Naive thymus-derived CD4-positive, alpha-beta T cell (primary cell): ENCODE data around the gene PDS5A. TPM values are rescaled to one million over a fixed set of nuclear protein-coding genes. Genes with fewer than 3 reads are reported as not detected.
A peak's percentile ranks its signal among the peaks of the same experiment; 100 is the strongest.
"Not testable (repeated sequence)": the region's sequence is repeated elsewhere in the genome, so short reads cannot be mapped to it uniquely, and the experiment has no call there.

Experiments
- ATAC-seq: fragments of 150-1000 bp; cut with Tn5 transposase; 2 replicates; pipeline ENCODE4 v1.10.0; 2021; ENCODE audit warnings: mild to moderate bottlenecking, moderate library complexity
- CTCF ChIA-PET: fragments of 350-600 bp; sonication (Branson Sonifier 250); formaldehyde crosslinking; loops from one replicate; lab custom pipeline; 2021; ENCODE audit warnings: antibody characterized with exemption; lab: Charles Lee
- POLR2A ChIA-PET: fragments of 350-600 bp; sonication (Branson Sonifier 250); formaldehyde crosslinking; loops from one replicate; lab custom pipeline; 2021; ENCODE audit warnings: antibody characterized with exemption, inconsistent platforms; lab: Charles Lee
- DNase-seq, 9 donors: peaks; one replicate each; pipeline versions ENCODE4 v3.0.0 to v3.0.0-alpha.2; 2020 to 2022; ENCODE audit warnings: mixed read lengths in 1 of 9
- H3K27ac ChIP-seq: one replicate; pipeline ENCODE4 v1.7.0; 2013; ENCODE audit warnings: mild to moderate bottlenecking, low read depth, low read length, moderate library complexity
- H3K27me3 ChIP-seq, 2 donors: one replicate each; pipeline ENCODE4 v1.7.0; 2013; ENCODE audit warnings: low read length in 2 of 2, mild to moderate bottlenecking in 2 of 2, moderate library complexity in 2 of 2; ENCODE audit not compliant: control insufficient read depth in 2 of 2, insufficient read depth in 2 of 2
- H3K36me3 ChIP-seq, 3 experiments: 1 replicate in 2 of 3; 2 replicates in 1 of 3; pipeline ENCODE4 v1.7.0; 2013; ENCODE audit warnings: low read length in 3 of 3, mild to moderate bottlenecking in 3 of 3, moderate library complexity in 1 of 3; ENCODE audit not compliant: insufficient read depth in 3 of 3, control insufficient read depth in 2 of 3
- H3K4me1 ChIP-seq, 2 donors: one replicate each; pipeline ENCODE4 v1.7.0; 2013; ENCODE audit warnings: low read length in 2 of 2, mild to moderate bottlenecking in 2 of 2, moderate library complexity in 1 of 2; ENCODE audit not compliant: control insufficient read depth in 2 of 2, insufficient read depth in 2 of 2
- H3K4me3 ChIP-seq: 2 replicates; pipeline ENCODE4 v1.7.0; 2013; ENCODE audit warnings: mild to moderate bottlenecking, low read length
- H3K9me3 ChIP-seq, 3 experiments: 1 replicate in 2 of 3; 2 replicates in 1 of 3; pipeline ENCODE4 v1.7.0; 2013; ENCODE audit warnings: low read length in 3 of 3; ENCODE audit not compliant: control insufficient read depth in 2 of 3
- H3K27ac Mint-ChIP-seq, 9 donors: one replicate each; pipeline ENCODE4 v1.8.0; 2020 to 2022; ENCODE audit warnings: mixed read lengths in 9 of 9, mild to moderate bottlenecking in 8 of 9, moderate library complexity in 5 of 9, inconsistent platforms in 2 of 9
- H3K27me3 Mint-ChIP-seq, 5 donors: one replicate each; pipeline ENCODE4 v1.8.0; 2021 to 2022; ENCODE audit warnings: mixed read lengths in 5 of 5, mild to moderate bottlenecking in 1 of 5
- H3K36me3 Mint-ChIP-seq, 5 donors: one replicate each; pipeline ENCODE4 v1.8.0; 2020 to 2022; ENCODE audit warnings: mixed read lengths in 5 of 5, mild to moderate bottlenecking in 3 of 5, inconsistent platforms in 1 of 5
- H3K4me1 Mint-ChIP-seq, 7 donors: one replicate each; pipeline ENCODE4 v1.8.0; 2020 to 2022; ENCODE audit warnings: mixed read lengths in 7 of 7, mild to moderate bottlenecking in 3 of 7, inconsistent platforms in 1 of 7
- H3K4me3 Mint-ChIP-seq, 10 donors: one replicate each; pipeline ENCODE4 v1.8.0; 2020 to 2022; ENCODE audit warnings: mild to moderate bottlenecking in 10 of 10, mixed read lengths in 10 of 10, moderate library complexity in 6 of 10, inconsistent platforms in 2 of 10
- H3K9me3 Mint-ChIP-seq, 11 donors: one replicate each; pipeline ENCODE4 v1.8.0; 2020 to 2022; ENCODE audit warnings: mixed read lengths in 11 of 11, mild to moderate bottlenecking in 4 of 11, inconsistent platforms in 1 of 11, moderate library complexity in 1 of 11
- intact Hi-C, 2 donors: fragments of 100-400 bp; cut with micrococcal nuclease; formaldehyde crosslinking; loops; one replicate each; pipeline ENCODE4 v1.15.1; 2023
- polyA plus RNA-seq, 2 donors: library from polyadenylated mRNA; unstranded; fragments of 300-500 nt; fragmentation: Illumina TruSeq; gene quantifications; one replicate each; pipeline ENCODE4 v1.2.3, GENCODE V29; 2021
- total RNA-seq, 6 experiments: library from RNA in 5 of 6; stranded (reverse) in 5 of 6; gene quantifications; 1 replicate in 5 of 6; 2 replicates in 1 of 6; pipeline ENCODE4 v1.2.3 and lab custom pipeline; 2021 to 2026

Gene PDS5A
- total and polyA plus RNA-seq, 7 experiments from 2014 or later: 42.8 to 102 (median 96.2) TPM

DNA sequence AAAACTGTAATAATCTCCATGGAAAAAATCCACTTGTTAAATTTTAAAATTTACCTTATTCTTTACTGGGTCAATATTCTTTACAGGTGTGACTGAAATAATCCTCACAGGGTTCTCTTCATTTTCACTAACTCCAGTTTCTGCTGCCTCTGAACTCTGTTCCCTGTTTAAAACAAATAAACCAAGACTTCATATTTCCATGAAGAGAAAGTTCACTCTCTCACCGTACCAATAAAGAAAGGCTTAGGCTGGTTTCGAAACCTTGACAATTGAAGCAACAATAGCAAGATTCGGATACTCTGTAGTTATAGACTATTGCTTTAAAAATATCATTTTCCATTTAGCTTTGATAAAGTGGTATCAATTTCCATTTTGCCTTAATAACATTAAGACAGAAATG is 135.8 kb downstream of the PDS5A start:
- Mint-ChIP-seq H3K27ac (no peak overlapping the region), H3K9me3 (no peaks in the 10 kb centered on the region), H3K4me3 (no peak overlapping the region), H3K27me3 (no peaks in the 10 kb centered on the region), H3K4me1 (no peaks in the 10 kb centered on the region), H3K36me3 (peaks cover 3 to 41% (median 21%) of the 10 kb centered on the region in 5 donors)
- intact Hi-C loops: no loop called here
- POLR2A ChIA-PET: no interaction called here
- ATAC-seq: no peak
- DNase-seq: no peak
- peaks cover 12 to 80% (median 15%) of the 10 kb centered on the region in 3 experiments for H3K36me3 ChIP-seq
- H3K4me1 ChIP-seq: no peaks in the 10 kb centered on the region
- H3K9me3 ChIP-seq: no peaks in the 10 kb centered on the region
- no peaks in the 10 kb centered on the region for H3K27me3 ChIP-seq
- no peak overlapping the region for H3K27ac ChIP-seq
- CTCF ChIA-PET: no interaction called here
- H3K4me3 ChIP-seq: no peak overlapping the region

DNA sequence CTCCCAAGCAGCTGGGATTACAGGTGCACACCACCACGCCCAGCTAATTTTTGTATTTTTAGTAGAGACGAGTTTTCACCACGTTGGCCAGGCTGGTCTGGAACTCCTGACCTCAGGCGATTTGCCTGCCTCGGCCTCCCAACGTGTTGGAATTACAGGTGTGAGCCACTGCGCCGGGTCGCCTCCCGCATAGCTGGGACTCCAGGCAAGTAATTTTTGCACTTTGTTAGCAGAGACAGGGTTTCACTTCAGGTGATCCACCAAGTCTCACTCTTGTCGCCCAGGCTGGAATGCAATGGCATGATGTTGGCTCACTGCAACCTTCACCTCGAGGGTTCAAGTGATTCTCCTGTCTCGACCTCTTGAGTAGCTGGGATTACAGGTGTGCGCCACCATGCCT is 137.2 kb downstream of the PDS5A start:
- peaks cover 8 to 48% (median 29%) of the 10 kb centered on the region in 5 donors for H3K36me3 Mint-ChIP-seq
- H3K27ac ChIP-seq, H3K27ac Mint-ChIP-seq, H3K9me3 ChIP-seq, POLR2A ChIA-PET, H3K27me3 ChIP-seq, H3K4me1 Mint-ChIP-seq, CTCF ChIA-PET, H3K4me3 Mint-ChIP-seq, intact Hi-C loops, H3K27me3 Mint-ChIP-seq, H3K4me1 ChIP-seq, H3K4me3 ChIP-seq, DNase-seq, ATAC-seq, H3K9me3 Mint-ChIP-seq: not testable (repeated sequence)
- H3K36me3 ChIP-seq: peaks cover 17 to 83% (median 17%) of the 10 kb centered on the region in 3 experiments

DNA sequence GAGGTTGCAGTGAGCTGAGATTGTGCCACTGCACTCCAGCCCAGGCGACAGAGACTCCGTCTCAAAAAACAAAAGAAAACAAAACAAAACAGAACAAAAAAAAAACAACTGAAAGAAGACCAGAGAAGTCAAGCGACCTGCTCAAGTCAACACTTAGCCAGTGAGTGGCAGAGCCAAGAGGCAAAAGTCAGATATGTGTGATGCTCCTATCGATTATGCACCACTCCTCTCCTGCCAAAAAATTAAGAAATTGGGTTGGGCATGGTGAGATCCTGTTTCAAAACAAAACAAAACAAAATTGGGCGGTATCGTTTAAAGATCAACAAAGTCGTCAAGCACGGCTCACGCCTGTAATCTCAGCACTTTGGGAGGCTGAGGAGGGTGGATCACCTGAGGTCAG is 137.7 kb downstream of the PDS5A start:
- ChIA-PET POLR2A (no interaction called here), CTCF (no interaction called here)
- Mint-ChIP-seq H3K27ac (peak overlapping the region in 2 of 9 donors; percentile 77 to 92), H3K27me3 (no peaks in the 10 kb centered on the region), H3K36me3 (peaks cover 8 to 52% (median 34%) of the 10 kb centered on the region in 5 donors), H3K9me3 (no peaks in the 10 kb centered on the region), H3K4me1 (no peaks in the 10 kb centered on the region), H3K4me3 (no peak overlapping the region)
- DNase-seq: no peak
- Histone ChIP-seq H3K36me3 (peaks cover 17 to 87% (median 22%) of the 10 kb centered on the region in 3 experiments), H3K4me1 (no peaks in the 10 kb centered on the region), H3K9me3 (no peaks in the 10 kb centered on the region), H3K27ac (no peak overlapping the region), H3K27me3 (no peaks in the 10 kb centered on the region), H3K4me3 (no peak overlapping the region)
- no peak for ATAC-seq
- intact Hi-C loops: no loop called here

DNA sequence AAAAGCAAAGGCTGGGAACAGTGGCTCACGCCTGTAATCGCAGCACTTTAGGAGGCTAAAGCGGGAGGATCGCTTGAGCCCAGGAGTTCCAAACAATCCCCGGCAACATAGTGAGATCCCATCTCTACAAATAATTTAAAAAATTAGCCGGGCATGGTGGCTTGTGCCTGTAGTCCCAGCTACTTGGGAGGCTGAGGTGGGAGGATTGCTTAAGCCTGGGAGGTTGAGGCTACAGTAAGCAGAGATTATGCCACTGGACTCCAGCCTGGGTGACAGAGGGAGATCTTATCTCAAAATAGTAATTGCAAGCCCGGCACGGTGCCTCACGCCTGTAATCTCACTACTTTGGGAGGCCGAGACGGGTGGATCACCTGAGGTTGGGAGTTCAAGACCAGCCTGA is 139.3 kb downstream of the PDS5A start:
- H3K4me3 ChIP-seq, POLR2A ChIA-PET, H3K4me3 Mint-ChIP-seq, H3K27me3 Mint-ChIP-seq, H3K27me3 ChIP-seq, DNase-seq, H3K4me1 Mint-ChIP-seq, intact Hi-C loops, CTCF ChIA-PET, H3K4me1 ChIP-seq, H3K9me3 ChIP-seq, H3K9me3 Mint-ChIP-seq, H3K27ac ChIP-seq, ATAC-seq: not testable (repeated sequence)
- peaks cover 8 to 63% (median 41%) of the 10 kb centered on the region in 5 donors for H3K36me3 Mint-ChIP-seq
- H3K27ac Mint-ChIP-seq: peak overlapping the region in 1 of 9 donors; percentile 14
- H3K36me3 ChIP-seq: peaks cover 17 to 88% (median 19%) of the 10 kb centered on the region in 3 experiments

DNA sequence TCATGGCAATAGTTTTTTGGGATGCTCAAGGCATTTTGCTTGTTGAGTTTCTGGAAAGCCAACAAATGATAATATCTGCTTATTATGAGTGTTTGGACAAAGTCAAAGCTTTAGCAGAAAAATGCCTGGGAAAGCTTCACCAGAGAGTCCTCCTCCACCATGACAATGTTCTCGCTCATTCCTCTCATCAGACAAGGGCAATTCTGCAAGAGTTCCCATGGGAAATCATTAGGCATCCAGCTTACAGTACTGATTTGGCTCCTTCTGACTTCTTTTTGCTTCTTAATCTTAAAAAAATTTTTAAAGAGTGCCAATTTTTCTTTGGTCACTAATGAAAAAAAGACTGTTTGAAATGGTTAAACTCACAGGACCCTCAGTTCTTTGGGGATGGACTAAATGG is 143.4 kb downstream of the PDS5A start:
- no peaks in the 10 kb centered on the region for H3K4me1 Mint-ChIP-seq
- H3K4me3 Mint-ChIP-seq: no peak overlapping the region
- peaks cover 0 to 2% (median 0%) of the 10 kb centered on the region in 11 donors for H3K9me3 Mint-ChIP-seq
- no peaks in the 10 kb centered on the region for H3K9me3 ChIP-seq
- peaks cover 8 to 54% (median 31%) of the 10 kb centered on the region in 5 donors for H3K36me3 Mint-ChIP-seq
- H3K4me3 ChIP-seq: no peak overlapping the region
- no peak for DNase-seq
- intact Hi-C loops: no loop called here
- H3K27ac Mint-ChIP-seq: peak overlapping the region in 1 of 9 donors; percentile 41
- ATAC-seq: no peak
- POLR2A ChIA-PET: interaction anchor here (0.6 kb wide), 1 partner anchor 13 kb away, joined by 3 read pairs; no protein-coding TSS in a partner anchor
- no peaks in the 10 kb centered on the region for H3K27me3 Mint-ChIP-seq
- peaks cover 15 to 66% (median 17%) of the 10 kb centered on the region in 3 experiments for H3K36me3 ChIP-seq
- H3K27me3 ChIP-seq: no peaks in the 10 kb centered on the region
- H3K27ac ChIP-seq: no peak overlapping the region
- CTCF ChIA-PET: no interaction called here
- no peaks in the 10 kb centered on the region for H3K4me1 ChIP-seq

DNA sequence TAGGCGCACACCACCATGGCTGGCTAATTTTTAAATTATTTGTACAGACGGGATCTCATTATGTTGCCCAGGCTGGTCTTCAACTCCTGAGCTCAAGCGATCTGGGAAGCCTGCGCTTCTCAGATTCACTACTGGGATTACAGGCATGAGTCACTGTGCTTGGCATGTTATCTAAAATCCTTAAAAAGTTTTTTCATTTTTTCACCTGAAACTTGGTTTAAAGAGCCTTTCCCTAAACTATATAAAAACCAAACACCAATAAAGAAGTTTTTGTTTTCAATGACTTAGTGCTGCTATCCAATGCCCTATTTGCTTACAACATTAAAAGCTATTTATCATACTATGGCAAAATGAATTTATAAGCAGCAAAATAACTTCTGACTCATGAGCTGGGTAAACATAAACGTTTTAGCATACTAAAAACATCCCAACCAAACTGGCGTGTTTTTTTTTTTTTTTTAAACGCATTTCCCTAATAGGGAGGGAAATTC is 151.9 kb downstream of the PDS5A start:
- Histone ChIP-seq H3K4me1 (no peaks in the 10 kb centered on the region), H3K27ac (no peak overlapping the region), H3K4me3 (no peak overlapping the region), H3K27me3 (no peaks in the 10 kb centered on the region), H3K36me3 (peaks cover 0 to 38% (median 0%) of the 10 kb centered on the region in 3 experiments), H3K9me3 (no peaks in the 10 kb centered on the region)
- DNase-seq: no peak
- no peak overlapping the region for H3K4me3 Mint-ChIP-seq
- H3K27ac Mint-ChIP-seq: peak overlapping the region in 2 of 9 donors; percentile 28 to 59
- H3K4me1 Mint-ChIP-seq: peaks cover 0 to 2% (median 0%) of the 10 kb centered on the region in 7 donors
- intact Hi-C loops: no loop called here
- ATAC-seq: no peak
- no peaks in the 10 kb centered on the region for H3K27me3 Mint-ChIP-seq
- peaks cover 0 to 45% (median 16%) of the 10 kb centered on the region in 5 donors for H3K36me3 Mint-ChIP-seq
- CTCF ChIA-PET: no interaction called here
- no peaks in the 10 kb centered on the region for H3K9me3 Mint-ChIP-seq
- POLR2A ChIA-PET: no interaction called here

DNA sequence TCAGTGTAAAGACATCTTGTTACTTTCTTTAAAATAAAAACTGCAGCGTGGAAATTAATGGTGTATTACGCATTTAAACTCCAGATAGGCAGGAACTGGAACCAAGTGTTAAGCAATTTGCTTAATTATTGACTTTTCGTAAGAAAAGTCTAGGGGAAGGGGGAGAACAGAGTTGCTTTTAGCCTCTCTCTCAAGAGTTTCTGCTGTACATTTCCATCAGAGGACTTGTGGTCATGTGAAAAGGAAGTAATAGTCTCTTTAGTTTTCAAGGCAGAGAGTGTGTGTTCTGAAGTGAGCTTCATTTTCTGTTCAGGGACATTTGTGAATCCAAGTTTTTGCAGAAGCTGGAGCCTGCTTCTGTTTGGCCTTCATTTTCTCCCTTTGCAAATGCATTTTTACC is 152.6 kb downstream of the PDS5A start:
- H3K9me3 Mint-ChIP-seq: no peaks in the 10 kb centered on the region
- Histone ChIP-seq H3K27me3 (no peaks in the 10 kb centered on the region), H3K9me3 (no peaks in the 10 kb centered on the region), H3K27ac (no peak overlapping the region), H3K4me1 (no peaks in the 10 kb centered on the region), H3K36me3 (peaks cover 0 to 34% (median 0%) of the 10 kb centered on the region in 3 experiments), H3K4me3 (no peak overlapping the region)
- no peak overlapping the region for H3K27ac Mint-ChIP-seq
- intact Hi-C loops: no loop called here
- peaks cover 0 to 2% (median 0%) of the 10 kb centered on the region in 7 donors for H3K4me1 Mint-ChIP-seq
- no peak for DNase-seq
- no peak overlapping the region for H3K4me3 Mint-ChIP-seq
- peaks cover 0 to 42% (median 16%) of the 10 kb centered on the region in 5 donors for H3K36me3 Mint-ChIP-seq
- ChIA-PET POLR2A (interaction anchor here (0.6 kb wide), 1 partner anchor 114 kb away, joined by 4 read pairs; no protein-coding TSS in a partner anchor), CTCF (no interaction called here)
- H3K27me3 Mint-ChIP-seq: no peaks in the 10 kb centered on the region
- ATAC-seq: no peak
